Measurements from ENCODE around the gene ZNF148.
"Not testable (repeated sequence)": the region's sequence is repeated elsewhere in the genome, so short reads cannot be mapped to it uniquely, and the experiment has no call there.

ZNF148 gene

GRCh38 chr3:125351814-125352456 lies 23.2 kb downstream of the ZNF148 start:
- in situ Hi-C loops (cut with MboI; ENCODE audit: low sequenced_read_pairs, unreplicated experiment), result no loop called here
- no peak for DNase-seq (ENCODE audit: low spot score)

GRCh38 chr3:125351152-125351551 lies 24.0 kb downstream of the ZNF148 start:
- in situ Hi-C loops (cut with MboI; ENCODE audit: low sequenced_read_pairs, unreplicated experiment), result no loop called here
- no peak for DNase-seq (ENCODE audit: low spot score)

More at GRCh38 chr3:125351814-125352456, 23.2 kb downstream of the ZNF148 start:
- no peak for TF ChIP-seq CTCF (IDR thresholded peaks at IDR 0.05; ENCODE audit: borderline replicate concordance, control extremely low read depth, extremely low read depth, insufficient read depth, missing control alignments)

GRCh38 chr3:125350597-125350996 lies 24.5 kb downstream of the ZNF148 start:
- no peak for TF ChIP-seq CTCF (IDR thresholded peaks at IDR 0.05; ENCODE audit: borderline replicate concordance, control extremely low read depth, extremely low read depth, insufficient read depth, missing control alignments)
- no peak for DNase-seq (ENCODE audit: low spot score)
- in situ Hi-C loops (cut with MboI; ENCODE audit: low sequenced_read_pairs, unreplicated experiment), result no loop called here

More at GRCh38 chr3:125351152-125351551, 24.0 kb downstream of the ZNF148 start:
- TF ChIP-seq CTCF (IDR thresholded peaks at IDR 0.05; ENCODE audit: borderline replicate concordance, control extremely low read depth, extremely low read depth, insufficient read depth, missing control alignments), result no peak

- no peak for DNase-seq (ENCODE audit: low spot score)
- no peak for TF ChIP-seq CTCF (IDR thresholded peaks at IDR 0.05; ENCODE audit: borderline replicate concordance, control extremely low read depth, extremely low read depth, insufficient read depth, missing control alignments)
Observed at GRCh38 chr3:125349556-125350165, 25.5 kb downstream of the ZNF148 start.

GRCh38 chr3:125349055-125349454 lies 26.1 kb downstream of the ZNF148 start:
- in situ Hi-C loops (cut with MboI; ENCODE audit: low sequenced_read_pairs, unreplicated experiment), result no loop called here
- DNase-seq (ENCODE audit: low spot score), result no peak
- no peak for TF ChIP-seq CTCF (IDR thresholded peaks at IDR 0.05; ENCODE audit: borderline replicate concordance, control extremely low read depth, extremely low read depth, insufficient read depth, missing control alignments)

More at GRCh38 chr3:125349556-125350165, 25.5 kb downstream of the ZNF148 start:
- in situ Hi-C loops (cut with MboI; ENCODE audit: low sequenced_read_pairs, unreplicated experiment), result no loop called here

- in situ Hi-C loops (cut with MboI; ENCODE audit: low sequenced_read_pairs, unreplicated experiment); DNase-seq (ENCODE audit: low spot score): not testable (repeated sequence)
Observed at GRCh38 chr3:125343367-125343766, 31.8 kb downstream of the ZNF148 start.

- TF ChIP-seq CTCF (IDR thresholded peaks at IDR 0.05; ENCODE audit: borderline replicate concordance, control extremely low read depth, extremely low read depth, insufficient read depth, missing control alignments), result no peak
- in situ Hi-C loops (cut with MboI; ENCODE audit: low sequenced_read_pairs, unreplicated experiment), result no loop called here
- DNase-seq (ENCODE audit: low spot score), result no peak
Observed at GRCh38 chr3:125340121-125340520, 35.0 kb downstream of the ZNF148 start.

Measured in GM13976 (cell line).